ENCODE data around the gene SCN5A.

Gene SCN5A

DNA sequence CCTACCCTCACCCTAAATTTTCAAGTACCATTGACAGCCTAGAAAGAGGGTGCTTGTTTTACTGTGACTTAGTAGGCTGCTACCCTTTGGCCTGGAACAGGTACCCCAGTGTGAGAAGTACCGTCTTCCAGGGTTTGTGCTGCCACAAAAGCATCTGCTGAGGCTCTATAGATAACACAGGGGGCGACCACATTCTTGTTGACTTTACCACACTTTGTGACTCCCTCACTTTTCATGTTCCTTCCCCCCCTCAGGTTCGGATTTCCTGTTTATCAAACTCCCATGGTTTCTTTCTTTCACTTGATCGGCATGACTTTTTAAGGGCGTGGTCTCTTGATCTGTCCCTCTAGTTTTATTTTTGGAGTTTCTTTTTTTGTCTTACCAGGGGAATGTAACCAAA is 129.8 kb downstream of the SCN5A start:
- Histone ChIP-seq H3K36me3 (ENCODE audit: control insufficient read depth in 2 of 2, insufficient read depth in 2 of 2, low read length in 2 of 2) (peaks cover 17 to 20% of the 10 kb centered on the region in 2 donors), H3K27ac (ENCODE audit: low read length) (no peak overlapping the region), H3K4me1 (ENCODE audit: control insufficient read depth, insufficient read depth, low read length) (no peaks in the 10 kb centered on the region), H3K4me3 (ENCODE audit: low read length in 2 of 2) (no peak overlapping the region), H3K9ac (ENCODE audit: low read length in 2 of 2) (no peak overlapping the region), H3K27me3 (ENCODE audit: control insufficient read depth in 1 of 2, insufficient read depth in 2 of 2, low read length in 2 of 2) (no peaks in the 10 kb centered on the region), H3K9me3 (ENCODE audit: control insufficient read depth in 2 of 2, low read length in 2 of 2) (no peaks in the 10 kb centered on the region)

DNA sequence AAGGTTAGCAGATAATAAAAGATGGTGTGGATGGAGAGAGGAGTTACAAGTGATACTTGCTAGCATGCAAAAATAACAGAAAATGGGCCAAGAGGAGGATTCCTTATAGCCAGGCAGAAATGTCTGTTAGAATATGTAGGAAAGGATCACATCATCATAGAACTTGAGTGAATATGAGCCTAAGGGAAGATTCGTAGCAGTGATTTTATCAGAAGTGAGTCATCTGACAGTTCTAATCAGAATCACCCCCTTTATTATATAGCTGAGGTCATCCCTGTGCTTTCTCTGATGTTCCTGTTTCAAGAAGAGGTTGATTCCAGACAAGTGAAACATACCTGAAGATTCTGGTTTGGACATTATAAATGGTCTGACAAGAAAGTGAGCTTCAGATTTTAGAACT is 130.5 kb downstream of the SCN5A start:
- Histone ChIP-seq H3K9ac (ENCODE audit: low read length in 2 of 2) (no peak overlapping the region), H3K9me3 (ENCODE audit: control insufficient read depth in 2 of 2, low read length in 2 of 2) (no peaks in the 10 kb centered on the region), H3K4me3 (ENCODE audit: low read length in 2 of 2) (no peak overlapping the region), H3K27ac (ENCODE audit: low read length) (no peak overlapping the region), H3K27me3 (ENCODE audit: control insufficient read depth in 1 of 2, insufficient read depth in 2 of 2, low read length in 2 of 2) (no peaks in the 10 kb centered on the region), H3K4me1 (ENCODE audit: control insufficient read depth, insufficient read depth, low read length) (no peaks in the 10 kb centered on the region), H3K36me3 (ENCODE audit: control insufficient read depth in 2 of 2, insufficient read depth in 2 of 2, low read length in 2 of 2) (peaks cover 11 to 18% of the 10 kb centered on the region in 2 donors)

DNA sequence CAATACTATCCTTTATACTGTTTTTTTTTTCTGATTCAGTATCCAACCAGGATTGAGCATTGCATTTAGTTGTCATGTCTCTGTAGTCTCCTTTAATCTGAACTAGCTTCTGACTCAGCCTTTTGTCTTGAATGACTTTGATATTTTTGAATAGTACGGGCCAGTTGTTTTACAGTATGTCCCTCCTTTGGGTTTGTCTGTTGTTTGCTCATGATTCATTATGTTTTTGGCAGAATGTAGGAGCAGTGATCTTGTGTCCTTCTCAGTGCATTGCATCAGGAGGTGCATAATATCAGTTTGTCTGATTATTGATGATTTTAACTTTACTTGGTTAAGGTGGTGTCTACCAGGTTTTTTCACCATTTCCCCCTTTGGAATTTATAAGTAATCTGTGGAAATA is 132.8 kb downstream of the SCN5A start:
- peaks cover 13 to 17% of the 10 kb centered on the region in 2 donors for H3K36me3 ChIP-seq (ENCODE audit: control insufficient read depth in 2 of 2, insufficient read depth in 2 of 2, low read length in 2 of 2)

DNA sequence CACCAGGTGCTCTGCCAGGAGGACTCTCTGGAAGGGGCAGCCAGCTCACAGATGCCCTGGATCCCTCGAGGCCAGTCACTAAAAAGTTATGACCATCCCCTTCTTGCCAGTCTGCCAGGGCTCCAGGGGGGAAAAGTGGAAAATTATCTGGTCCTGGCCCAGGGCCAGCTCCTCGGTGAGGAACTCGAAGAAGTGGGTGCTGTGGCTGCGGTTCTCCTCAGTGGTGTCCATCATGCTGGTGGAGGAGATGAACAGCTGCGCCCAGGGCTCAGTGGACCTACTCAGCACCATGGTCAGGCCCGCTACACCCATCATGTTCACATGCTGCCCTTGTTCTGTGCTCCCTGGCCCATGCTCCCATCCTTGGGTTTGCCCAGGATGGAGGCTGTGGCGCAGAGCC is 134.1 kb downstream of the SCN5A start:
- H3K27ac ChIP-seq (ENCODE audit: low read length) = no peak overlapping the region
- no peaks in the 10 kb centered on the region for H3K4me1 ChIP-seq (ENCODE audit: control insufficient read depth, insufficient read depth, low read length)
- no peaks in the 10 kb centered on the region for H3K27me3 ChIP-seq (ENCODE audit: control insufficient read depth in 1 of 2, insufficient read depth in 2 of 2, low read length in 2 of 2)
- no peaks in the 10 kb centered on the region for H3K9me3 ChIP-seq (ENCODE audit: control insufficient read depth in 2 of 2, low read length in 2 of 2)
- no peak overlapping the region for H3K4me3 ChIP-seq (ENCODE audit: low read length in 2 of 2)
- H3K9ac ChIP-seq (ENCODE audit: low read length in 2 of 2) = no peak overlapping the region
- H3K36me3 ChIP-seq (ENCODE audit: control insufficient read depth in 2 of 2, insufficient read depth in 2 of 2, low read length in 2 of 2) = peaks cover 16 to 18% of the 10 kb centered on the region in 2 donors

More for the DNA sequence above, 132.8 kb downstream of the SCN5A start:
- no peaks in the 10 kb centered on the region for H3K9me3 ChIP-seq (ENCODE audit: control insufficient read depth in 2 of 2, low read length in 2 of 2)
- no peak overlapping the region for H3K4me3 ChIP-seq (ENCODE audit: low read length in 2 of 2)
- H3K4me1 ChIP-seq (ENCODE audit: control insufficient read depth, insufficient read depth, low read length) = no peaks in the 10 kb centered on the region
- no peak overlapping the region for H3K27ac ChIP-seq (ENCODE audit: low read length)
- H3K9ac ChIP-seq (ENCODE audit: low read length in 2 of 2) = no peak overlapping the region
- no peaks in the 10 kb centered on the region for H3K27me3 ChIP-seq (ENCODE audit: control insufficient read depth in 1 of 2, insufficient read depth in 2 of 2, low read length in 2 of 2)

DNA sequence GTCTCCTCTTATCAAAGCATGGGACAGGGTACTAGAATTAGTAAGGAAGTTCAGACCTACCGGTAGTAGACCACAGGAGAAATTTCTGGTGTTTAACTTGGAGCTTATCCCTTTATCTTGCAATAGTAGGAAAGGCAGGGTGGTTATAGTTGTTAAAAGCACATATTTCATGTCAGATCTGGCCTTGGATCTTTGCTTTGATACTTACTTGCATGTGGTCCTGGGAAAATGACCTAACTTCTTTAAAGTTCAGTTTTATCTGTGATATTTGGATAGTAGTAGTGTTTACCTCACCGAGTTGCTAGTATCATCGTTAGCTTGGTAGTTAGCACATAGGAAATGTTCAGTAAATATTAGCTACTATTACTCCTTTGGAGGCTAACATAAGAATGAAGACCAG is 137.9 kb downstream of the SCN5A start:
- Histone ChIP-seq H3K36me3 (ENCODE audit: control insufficient read depth in 2 of 2, insufficient read depth in 2 of 2, low read length in 2 of 2) (peaks cover 17 to 24% of the 10 kb centered on the region in 2 donors), H3K27me3 (ENCODE audit: control insufficient read depth in 1 of 2, insufficient read depth in 2 of 2, low read length in 2 of 2) (no peaks in the 10 kb centered on the region), H3K27ac (ENCODE audit: low read length) (no peak overlapping the region), H3K9ac (ENCODE audit: low read length in 2 of 2) (no peak overlapping the region), H3K9me3 (ENCODE audit: control insufficient read depth in 2 of 2, low read length in 2 of 2) (no peaks in the 10 kb centered on the region), H3K4me3 (ENCODE audit: low read length in 2 of 2) (no peak overlapping the region), H3K4me1 (ENCODE audit: control insufficient read depth, insufficient read depth, low read length) (no peaks in the 10 kb centered on the region)

DNA sequence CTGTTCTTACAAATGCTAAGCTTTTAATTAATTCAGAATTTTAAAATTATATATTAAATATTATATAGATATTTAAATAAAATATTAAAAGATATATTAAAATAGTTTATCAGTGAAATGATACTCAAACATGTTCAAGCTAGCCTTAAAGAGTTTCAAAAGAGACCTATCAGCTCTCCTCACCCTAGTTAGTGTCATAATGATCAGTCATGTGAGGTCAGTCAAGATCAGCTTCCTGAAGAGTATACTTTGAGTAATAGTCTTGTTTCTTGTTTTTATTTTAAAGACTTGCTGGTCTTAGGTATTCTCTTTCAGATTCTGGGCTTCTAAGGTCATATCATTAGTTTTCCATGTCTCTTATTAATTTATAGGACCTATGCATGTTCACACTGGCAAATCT is 138.9 kb downstream of the SCN5A start:
- no peak overlapping the region for H3K4me3 ChIP-seq (ENCODE audit: low read length in 2 of 2)
- H3K4me1 ChIP-seq (ENCODE audit: control insufficient read depth, insufficient read depth, low read length) = no peaks in the 10 kb centered on the region
- no peak overlapping the region for H3K9ac ChIP-seq (ENCODE audit: low read length in 2 of 2)
- H3K9me3 ChIP-seq (ENCODE audit: control insufficient read depth in 2 of 2, low read length in 2 of 2) = no peaks in the 10 kb centered on the region
- peaks cover 17 to 24% of the 10 kb centered on the region in 2 donors for H3K36me3 ChIP-seq (ENCODE audit: control insufficient read depth in 2 of 2, insufficient read depth in 2 of 2, low read length in 2 of 2)
- H3K27me3 ChIP-seq (ENCODE audit: control insufficient read depth in 1 of 2, insufficient read depth in 2 of 2, low read length in 2 of 2) = no peaks in the 10 kb centered on the region
- H3K27ac ChIP-seq (ENCODE audit: low read length) = no peak overlapping the region

DNA sequence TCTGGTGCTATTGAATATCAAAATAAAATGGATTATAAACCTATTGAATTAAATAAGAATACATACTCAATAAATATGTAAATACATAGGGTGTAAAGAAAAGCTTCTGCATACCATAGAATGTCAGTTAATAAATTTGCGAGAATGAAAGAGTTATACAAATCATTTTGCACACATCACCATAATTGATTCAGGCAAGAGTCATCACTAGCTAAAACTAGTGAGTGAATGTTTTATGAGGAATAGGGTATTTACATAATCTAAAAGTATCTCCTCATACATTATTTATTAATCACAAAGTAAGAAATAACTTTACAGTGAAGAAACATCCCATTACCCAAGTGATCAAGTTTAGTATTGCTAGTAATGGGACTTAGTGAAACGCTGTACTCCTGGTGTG is 139.8 kb downstream of the SCN5A start:
- Histone ChIP-seq H3K9ac (ENCODE audit: low read length in 2 of 2) (no peak overlapping the region), H3K4me3 (ENCODE audit: low read length in 2 of 2) (no peak overlapping the region), H3K4me1 (ENCODE audit: control insufficient read depth, insufficient read depth, low read length) (no peaks in the 10 kb centered on the region), H3K27me3 (ENCODE audit: control insufficient read depth in 1 of 2, insufficient read depth in 2 of 2, low read length in 2 of 2) (no peaks in the 10 kb centered on the region), H3K9me3 (ENCODE audit: control insufficient read depth in 2 of 2, low read length in 2 of 2) (no peaks in the 10 kb centered on the region), H3K27ac (ENCODE audit: low read length) (no peak overlapping the region), H3K36me3 (ENCODE audit: control insufficient read depth in 2 of 2, insufficient read depth in 2 of 2, low read length in 2 of 2) (peaks cover 16 to 25% of the 10 kb centered on the region in 2 donors)

DNA sequence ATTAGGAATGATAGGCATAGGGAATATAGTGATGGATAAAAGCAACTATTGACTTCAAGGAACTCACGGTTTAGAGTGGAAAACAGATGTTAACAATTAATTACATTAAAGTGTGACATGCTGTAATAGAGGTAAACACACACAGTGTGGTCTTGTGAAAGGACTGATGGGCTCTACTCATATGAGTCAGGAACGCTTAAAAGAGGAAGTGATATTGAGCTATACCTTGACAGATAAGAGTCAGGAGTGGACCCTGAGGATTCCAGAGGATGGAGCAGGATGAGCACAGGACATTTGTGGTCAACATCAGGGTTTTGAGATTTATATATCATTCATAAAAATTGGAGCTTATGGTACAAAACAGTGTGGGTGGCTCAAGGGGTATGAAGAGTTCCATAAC is 142.4 kb downstream of the SCN5A start:
- Histone ChIP-seq H3K36me3 (ENCODE audit: control insufficient read depth in 2 of 2, insufficient read depth in 2 of 2, low read length in 2 of 2) (peaks cover 14 to 27% of the 10 kb centered on the region in 2 donors), H3K9me3 (ENCODE audit: control insufficient read depth in 2 of 2, low read length in 2 of 2) (no peaks in the 10 kb centered on the region), H3K4me1 (ENCODE audit: control insufficient read depth, insufficient read depth, low read length) (no peaks in the 10 kb centered on the region), H3K9ac (ENCODE audit: low read length in 2 of 2) (no peak overlapping the region), H3K27ac (ENCODE audit: low read length) (no peak overlapping the region), H3K27me3 (ENCODE audit: control insufficient read depth in 1 of 2, insufficient read depth in 2 of 2, low read length in 2 of 2) (no peaks in the 10 kb centered on the region), H3K4me3 (ENCODE audit: low read length in 2 of 2) (no peak overlapping the region)

DNA sequence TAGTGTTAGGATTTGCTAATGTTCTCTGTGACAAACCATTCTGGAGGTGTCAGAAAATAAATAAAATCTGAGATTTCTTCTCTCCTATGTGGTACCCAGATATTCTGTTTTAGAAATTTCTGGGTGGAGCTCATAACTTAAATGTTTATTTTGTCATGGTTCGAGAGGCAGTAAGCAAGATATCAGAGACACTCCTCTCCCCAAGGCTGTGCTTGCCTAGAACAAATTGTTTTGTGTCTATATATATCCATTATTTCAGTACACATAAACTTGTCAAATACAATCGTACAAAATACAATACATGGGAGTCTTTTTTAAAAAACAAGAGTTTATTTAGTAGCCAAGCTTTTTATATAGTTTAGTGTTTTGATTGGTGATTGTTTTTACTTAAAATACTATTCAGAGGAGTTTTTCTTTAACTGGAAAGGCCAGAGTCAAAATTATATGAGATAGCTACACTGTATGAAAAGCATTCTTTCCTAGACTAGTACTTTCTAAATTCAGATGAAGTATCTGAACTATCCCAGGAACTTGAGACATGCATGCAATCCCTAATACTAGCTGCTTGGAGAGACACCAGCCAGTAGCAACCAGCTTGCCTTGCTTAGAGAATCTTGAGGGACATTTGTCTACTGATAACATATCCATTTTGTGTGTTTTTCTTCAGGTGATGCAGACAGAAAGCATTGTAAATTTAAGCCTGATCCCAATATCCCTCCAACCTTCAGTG is 148.6 kb downstream of the SCN5A start:
- H3K9me3 ChIP-seq (ENCODE audit: control insufficient read depth in 2 of 2, low read length in 2 of 2) = no peaks in the 10 kb centered on the region
- no peaks in the 10 kb centered on the region for H3K27me3 ChIP-seq (ENCODE audit: control insufficient read depth in 1 of 2, insufficient read depth in 2 of 2, low read length in 2 of 2)
- H3K4me1 ChIP-seq (ENCODE audit: control insufficient read depth, insufficient read depth, low read length) = peaks cover 5% of the 10 kb centered on the region
- H3K9ac ChIP-seq (ENCODE audit: low read length in 2 of 2) = no peak overlapping the region
- no peak overlapping the region for H3K27ac ChIP-seq (ENCODE audit: low read length)
- H3K36me3 ChIP-seq (ENCODE audit: control insufficient read depth in 2 of 2, insufficient read depth in 2 of 2, low read length in 2 of 2) = peaks cover 12 to 16% of the 10 kb centered on the region in 2 donors
- H3K4me3 ChIP-seq (ENCODE audit: low read length in 2 of 2) = no peak overlapping the region
